Hematopoietic multipotent progenitor cell treated with erythropoietin and hydrocortisone succinate and interleukin-3 and kit ligand, for 15 days (in vitro differentiated cells): Measurements from ENCODE around the gene BRI3BP.
"Not testable (repeated sequence)": the region's sequence is repeated elsewhere in the genome, so short reads cannot be mapped to it uniquely, and the experiment has no call there.

ENCODE experiments used
- DNase-seq: peaks from one replicate; pipeline ENCODE4 v3.0.0-alpha.2; 2015; ENCODE audit warnings: low spot score

Gene BRI3BP

GRCh38 chr12:125023065-125023464, 29.6 kb downstream of the BRI3BP start:
- DNase-seq: no peak

DNA sequence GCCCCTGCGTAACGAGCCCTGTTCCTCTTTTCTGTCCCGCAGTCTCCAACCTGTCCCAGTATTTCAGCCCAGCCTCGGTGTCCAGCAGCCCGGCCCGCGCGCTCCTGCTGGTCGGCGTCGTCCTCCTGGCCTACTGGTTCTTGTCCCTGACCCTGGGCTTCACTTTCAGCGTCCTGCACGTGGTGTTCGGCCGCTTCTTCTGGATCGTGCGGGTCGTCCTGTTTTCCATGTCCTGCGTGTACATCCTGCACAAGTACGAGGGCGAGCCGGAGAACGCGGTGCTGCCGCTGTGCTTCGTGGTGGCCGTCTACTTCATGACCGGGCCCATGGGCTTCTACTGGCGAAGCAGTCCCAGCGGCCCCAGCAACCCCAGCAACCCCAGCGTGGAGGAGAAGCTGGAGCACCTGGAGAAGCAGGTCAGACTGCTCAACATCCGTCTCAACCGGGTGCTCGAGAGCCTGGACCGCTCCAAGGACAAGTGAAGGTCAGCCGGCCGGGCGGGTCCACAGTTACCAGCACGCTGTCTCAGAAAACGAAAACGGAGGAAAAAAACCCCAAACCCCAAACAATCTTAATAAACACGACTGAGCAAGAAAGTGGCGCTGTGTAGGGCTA, 31.6 kb downstream of the BRI3BP start:
- no peak for DNase-seq

- no peak for DNase-seq
Observed at GRCh38 chr12:125025606-125026235, 32.3 kb downstream of the BRI3BP start.

DNA sequence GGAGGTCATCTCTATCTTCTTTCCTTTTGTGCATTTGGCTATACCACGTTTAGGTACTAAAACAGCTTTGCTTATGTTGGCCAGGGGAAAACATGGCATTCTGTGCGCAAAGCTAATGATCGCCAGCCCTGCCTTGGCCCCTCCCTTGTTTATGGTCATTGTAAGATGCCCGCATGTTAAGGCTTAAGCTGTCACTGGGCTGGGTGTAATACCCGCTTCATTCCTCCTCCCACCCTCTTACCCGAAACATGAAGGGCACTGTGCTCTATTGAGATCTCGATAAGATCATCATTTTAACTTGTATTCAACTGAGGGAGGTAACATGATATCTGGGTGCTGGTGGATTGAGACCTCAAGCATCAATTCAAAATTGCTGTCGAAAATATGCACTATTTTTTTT, 34.7 kb downstream of the BRI3BP start:
- no peak for DNase-seq

DNA sequence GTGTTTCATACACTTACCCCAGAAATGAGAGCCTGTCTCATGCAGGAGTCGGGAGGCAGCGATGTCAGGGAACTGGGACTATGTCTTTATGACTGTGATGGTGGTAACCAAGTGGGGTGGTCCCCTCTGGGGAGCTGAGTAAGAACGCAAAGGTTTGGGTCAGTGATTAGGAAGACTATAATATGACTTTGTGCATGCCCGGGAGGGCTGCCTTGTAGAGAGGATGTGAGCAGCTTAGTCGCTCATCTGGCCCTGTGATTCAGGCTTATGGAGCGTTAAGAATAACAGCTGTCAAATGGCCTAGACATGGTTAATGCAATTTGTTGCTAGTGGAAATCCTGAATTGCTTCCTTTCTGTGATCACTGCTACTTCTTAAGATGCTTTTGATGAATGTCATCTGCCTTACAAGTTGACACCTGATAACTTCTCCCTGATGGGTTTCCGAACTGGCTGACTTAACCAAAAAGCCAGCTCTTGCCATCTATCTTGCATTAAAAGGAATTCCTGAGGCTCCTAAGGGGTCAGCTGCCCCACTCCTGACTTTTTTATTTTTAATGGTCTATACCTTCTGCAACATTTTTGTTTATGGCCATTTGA, 36.4 kb downstream of the BRI3BP start:
- no peak for DNase-seq

DNA sequence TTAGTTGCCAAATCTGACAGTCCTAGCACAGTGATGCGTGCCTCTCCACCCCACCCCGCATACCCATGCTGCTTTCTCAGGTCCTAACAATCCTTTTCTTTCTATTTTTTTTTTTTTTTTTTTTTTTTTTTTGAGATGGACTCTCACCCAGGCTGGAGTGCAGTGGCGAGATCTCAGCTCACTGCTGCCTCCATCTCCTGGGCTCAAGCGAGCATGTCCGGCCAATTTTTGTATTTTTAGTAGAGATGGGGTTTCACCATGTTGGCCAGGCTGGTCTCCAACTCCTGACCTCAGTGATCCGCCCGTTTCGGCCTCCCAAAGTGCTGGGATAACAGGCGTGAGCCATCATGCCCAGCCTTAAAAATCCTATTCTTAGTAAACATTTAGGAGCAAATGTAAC, 38.0 kb downstream of the BRI3BP start:
- not testable (repeated sequence) for DNase-seq

DNA sequence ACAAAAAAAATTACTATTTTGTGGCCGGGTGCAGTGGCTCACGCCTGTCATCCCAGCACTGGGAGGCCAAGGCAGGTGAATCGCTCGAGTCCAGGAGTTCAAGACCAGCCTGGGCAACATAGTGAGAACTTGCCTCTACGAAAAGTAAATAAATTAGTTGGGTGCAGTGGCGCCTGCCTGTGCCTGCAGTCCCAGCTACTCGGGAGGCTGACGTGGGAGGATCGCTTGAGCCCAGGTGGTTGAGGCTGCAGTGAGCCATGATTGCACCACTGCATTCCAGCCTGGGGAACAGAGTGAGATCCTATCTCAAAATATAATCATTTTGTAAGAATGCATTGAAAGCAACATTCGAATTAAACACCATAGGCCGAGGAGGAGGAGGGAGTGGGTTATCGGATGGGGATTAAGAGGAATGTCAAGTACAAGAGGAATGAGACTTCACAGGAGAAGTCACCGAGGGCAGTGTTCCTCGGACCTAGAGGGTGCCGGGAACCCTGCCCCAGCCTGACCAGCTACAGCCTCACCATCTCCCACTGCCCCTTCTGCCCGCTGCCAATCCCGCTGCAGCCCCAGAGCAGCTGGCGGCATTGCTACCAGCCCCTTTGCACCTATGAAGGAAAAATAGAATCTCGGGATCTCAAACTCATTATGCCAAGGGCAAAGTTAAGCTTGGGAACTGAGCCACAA, 39.2 kb downstream of the BRI3BP start:
- no peak for DNase-seq

DNA sequence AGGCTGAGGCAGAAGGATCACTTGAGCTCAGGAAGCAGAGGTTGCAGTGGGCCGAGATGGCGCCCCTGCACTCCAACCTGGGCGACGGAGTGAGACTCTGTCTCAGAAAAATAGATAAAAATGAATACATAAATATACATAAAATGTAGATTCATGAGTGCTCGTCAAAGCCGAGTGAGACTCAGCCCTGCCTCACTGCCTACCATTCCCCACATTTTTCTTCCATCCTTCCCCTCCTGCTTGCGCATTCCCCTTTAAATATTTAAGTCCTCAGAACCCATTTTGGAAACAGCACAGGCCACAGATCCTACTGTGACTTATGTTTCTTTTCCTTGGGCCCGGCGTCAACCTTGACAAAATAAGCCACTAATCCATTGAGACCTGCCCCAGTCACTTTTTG, 39.8 kb downstream of the BRI3BP start:
- no peak for DNase-seq

GRCh38 chr12:125038976-125039625, 45.7 kb downstream of the BRI3BP start:
- no peak for DNase-seq

- DNase-seq: no peak
Observed at GRCh38 chr12:125049093-125049458, 55.6 kb downstream of the BRI3BP start.

DNA sequence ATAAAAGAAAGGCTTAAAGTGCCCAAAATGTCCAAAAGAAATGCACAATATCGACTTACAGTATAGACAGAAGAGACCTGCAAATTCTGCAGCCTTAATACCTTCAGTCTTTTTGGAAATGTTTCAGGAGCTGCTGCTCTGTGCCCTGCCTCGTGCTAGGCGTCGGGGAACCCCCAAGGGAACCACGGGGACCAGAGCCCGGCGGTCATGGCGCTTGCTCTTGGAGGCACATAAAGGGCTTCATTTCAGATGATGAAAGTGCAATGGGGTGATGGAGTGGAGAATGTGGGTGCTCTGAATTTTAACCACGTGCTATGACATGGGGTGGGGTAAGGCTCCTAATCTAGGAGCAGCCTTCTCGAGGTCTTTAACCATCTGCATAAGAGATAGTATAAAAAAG, 57.0 kb downstream of the BRI3BP start:
- no peak for DNase-seq

- no peak for DNase-seq
Observed at GRCh38 chr12:125050868-125051267, 57.4 kb downstream of the BRI3BP start.

- no peak for DNase-seq
Observed at GRCh38 chr12:125053821-125054220, 60.4 kb downstream of the BRI3BP start.

GRCh38 chr12:125055591-125055990, 62.1 kb downstream of the BRI3BP start:
- DNase-seq: no peak

GRCh38 chr12:125056306-125056705, 62.9 kb downstream of the BRI3BP start:
- DNase-seq: no peak

GRCh38 chr12:125057708-125058107, 64.3 kb downstream of the BRI3BP start:
- no peak for DNase-seq

GRCh38 chr12:125061229-125061628, 67.8 kb downstream of the BRI3BP start:
- no peak for DNase-seq

GRCh38 chr12:125063522-125063921, 70.1 kb downstream of the BRI3BP start:
- DNase-seq: not testable (repeated sequence)

GRCh38 chr12:125064492-125064891, 71.0 kb downstream of the BRI3BP start:
- no peak for DNase-seq

GRCh38 chr12:125065021-125065918, 71.8 kb downstream of the BRI3BP start, which contains the start of gene AACS:
AACS (plus strand) TSS chr12:125065435; CDS start chr12:125065585, 150 bp downstream.
- peak; percentile 77 for DNase-seq

GRCh38 chr12:125065919-125066570, 72.6 kb downstream of the BRI3BP start:
- DNase-seq: no peak
